GM12878 (cell line): Measurements from ENCODE around the gene TPBGL.

Experiments used
- CTCF ChIP-seq, 3 experiments: IDR thresholded peaks in 2 of 3; conservative IDR thresholded peaks in 1 of 3; 2 replicates each; pipeline ENCODE4 v1.5.1; 2011; ENCODE audit warnings: low read depth in 3 of 3, low read length in 3 of 3, mild to moderate bottlenecking in 3 of 3, control low read depth in 2 of 3, moderate library complexity in 2 of 3, inconsistent platforms in 1 of 3, mixed read lengths in 1 of 3; ENCODE audit not compliant: control insufficient read depth in 2 of 3, insufficient read depth in 1 of 3; ENCODE audit errors: extremely low read depth in 1 of 3
- POLR2A ChIP-seq: IDR thresholded peaks from 2 replicates; pipeline ENCODE4 v1.6.1; 2011; ENCODE audit warnings: low read depth, mild to moderate bottlenecking, low read length
- POLR2AphosphoS5 ChIP-seq: IDR thresholded peaks from 2 replicates; pipeline ENCODE4 v1.6.1; 2011; ENCODE audit warnings: mild to moderate bottlenecking, low read length, inconsistent platforms
- REST ChIP-seq: IDR thresholded peaks from 2 replicates; pipeline ENCODE4 v1.6.1; 2012; ENCODE audit warnings: mild to moderate bottlenecking, low read depth, low read length

- TF ChIP-seq CTCF (IDR thresholded peaks at IDR 0.05 in 2 of 3, conservative IDR thresholded peaks at IDR 0.05 in 1 of 3; ENCODE audit: control insufficient read depth in 2 of 3, extremely low read depth in 1 of 3, insufficient read depth in 1 of 3, low read depth in 3 of 3, low read length in 3 of 3) (no peak), REST (no peak), POLR2A (no peak), POLR2AphosphoS5 (no peak)
These were observed 37.4 kb upstream of the TPBGL start for GRCh38 chr11:75203138-75203537.
